ENCODE data around the gene NHSL2.

DNA sequence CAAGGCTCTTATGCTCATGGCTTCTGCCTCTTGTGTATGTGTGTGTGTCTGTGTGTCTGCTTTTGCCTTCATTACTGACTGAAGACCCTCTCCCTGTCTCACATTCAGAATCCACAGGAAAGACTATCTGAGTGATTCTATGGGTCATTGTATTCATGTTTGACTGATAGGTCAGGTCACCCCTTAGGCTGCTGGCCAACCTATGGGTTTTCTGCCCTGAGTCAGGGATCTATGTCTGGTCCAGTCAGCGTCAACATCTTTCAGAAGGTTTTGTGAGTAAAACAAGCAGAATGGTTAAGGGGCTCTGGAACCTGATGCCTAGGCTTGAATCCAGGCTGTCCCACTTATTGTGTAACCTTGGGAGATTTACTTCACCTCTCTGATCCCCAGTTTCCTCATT lies 30.5 kb downstream of the NHSL2 start:
- TF ChIP-seq EP300 (IDR thresholded peaks at IDR 0.05; ENCODE audit: borderline replicate concordance in 1 of 2, low read depth in 1 of 2, low read length in 1 of 2), result no peak
- no peak for TF ChIP-seq TAF1 (IDR thresholded peaks at IDR 0.05; ENCODE audit: borderline replicate concordance, low read depth, low read length)
- TF ChIP-seq, protein P1, sequence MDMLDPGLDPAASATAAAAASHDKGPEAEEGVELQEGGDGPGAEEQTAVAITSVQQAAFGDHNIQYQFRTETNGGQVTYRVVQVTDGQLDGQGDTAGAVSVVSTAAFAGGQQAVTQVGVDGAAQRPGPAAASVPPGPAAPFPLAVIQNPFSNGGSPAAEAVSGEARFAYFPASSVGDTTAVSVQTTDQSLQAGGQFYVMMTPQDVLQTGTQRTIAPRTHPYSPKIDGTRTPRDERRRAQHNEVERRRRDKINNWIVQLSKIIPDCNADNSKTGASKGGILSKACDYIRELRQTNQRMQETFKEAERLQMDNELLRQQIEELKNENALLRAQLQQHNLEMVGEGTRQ (IDR thresholded peaks at IDR 0.05; ENCODE audit: borderline replicate concordance, low read depth, low read length), result no peak
- no peak for TF ChIP-seq GABPA (IDR thresholded peaks at IDR 0.05; ENCODE audit: low read depth)
- no peak for TF ChIP-seq TEAD4 (IDR thresholded peaks at IDR 0.05; ENCODE audit: borderline replicate concordance, insufficient read depth)
